ENCODE data around the gene C1QTNF2.

DNA sequence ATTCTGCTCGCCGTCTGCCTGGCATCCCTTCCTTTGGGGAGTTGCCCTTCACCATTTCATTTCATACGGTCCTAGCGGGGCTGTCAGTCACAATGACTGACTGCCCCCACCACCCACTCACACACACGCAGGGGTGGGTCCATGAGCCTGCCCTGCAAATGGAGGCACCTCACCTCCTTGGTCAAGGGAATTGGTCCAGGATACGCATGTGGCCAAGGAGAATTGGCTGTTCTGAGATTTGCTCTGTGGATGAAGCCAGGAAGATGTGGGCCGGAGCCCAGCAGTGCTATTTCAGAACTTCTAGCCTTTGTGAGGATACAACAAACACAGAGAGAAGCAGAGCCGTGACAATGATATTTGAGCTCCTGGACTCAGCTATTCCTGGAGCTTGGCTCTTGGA, 17.0 kb downstream of the C1QTNF2 start:
- TF ChIP-seq POLR2A (IDR thresholded peaks at IDR 0.05; ENCODE audit: low read depth) (no peak), POLR2AphosphoS5 (IDR thresholded peaks at IDR 0.05) (no peak)
- TF ChIP-seq, protein P1, sequence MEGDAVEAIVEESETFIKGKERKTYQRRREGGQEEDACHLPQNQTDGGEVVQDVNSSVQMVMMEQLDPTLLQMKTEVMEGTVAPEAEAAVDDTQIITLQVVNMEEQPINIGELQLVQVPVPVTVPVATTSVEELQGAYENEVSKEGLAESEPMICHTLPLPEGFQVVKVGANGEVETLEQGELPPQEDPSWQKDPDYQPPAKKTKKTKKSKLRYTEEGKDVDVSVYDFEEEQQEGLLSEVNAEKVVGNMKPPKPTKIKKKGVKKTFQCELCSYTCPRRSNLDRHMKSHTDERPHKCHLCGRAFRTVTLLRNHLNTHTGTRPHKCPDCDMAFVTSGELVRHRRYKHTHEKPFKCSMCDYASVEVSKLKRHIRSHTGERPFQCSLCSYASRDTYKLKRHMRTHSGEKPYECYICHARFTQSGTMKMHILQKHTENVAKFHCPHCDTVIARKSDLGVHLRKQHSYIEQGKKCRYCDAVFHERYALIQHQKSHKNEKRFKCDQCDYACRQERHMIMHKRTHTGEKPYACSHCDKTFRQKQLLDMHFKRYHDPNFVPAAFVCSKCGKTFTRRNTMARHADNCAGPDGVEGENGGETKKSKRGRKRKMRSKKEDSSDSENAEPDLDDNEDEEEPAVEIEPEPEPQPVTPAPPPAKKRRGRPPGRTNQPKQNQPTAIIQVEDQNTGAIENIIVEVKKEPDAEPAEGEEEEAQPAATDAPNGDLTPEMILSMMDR (IDR thresholded peaks at IDR 0.05) = no peak

All from esophagus muscularis mucosa (tissue), 3 donors.